ENCODE measurements around the gene CHAF1B.
A peak's percentile ranks its signal among the peaks of the same experiment; 100 is the strongest.

The CHAF1B gene

DNA sequence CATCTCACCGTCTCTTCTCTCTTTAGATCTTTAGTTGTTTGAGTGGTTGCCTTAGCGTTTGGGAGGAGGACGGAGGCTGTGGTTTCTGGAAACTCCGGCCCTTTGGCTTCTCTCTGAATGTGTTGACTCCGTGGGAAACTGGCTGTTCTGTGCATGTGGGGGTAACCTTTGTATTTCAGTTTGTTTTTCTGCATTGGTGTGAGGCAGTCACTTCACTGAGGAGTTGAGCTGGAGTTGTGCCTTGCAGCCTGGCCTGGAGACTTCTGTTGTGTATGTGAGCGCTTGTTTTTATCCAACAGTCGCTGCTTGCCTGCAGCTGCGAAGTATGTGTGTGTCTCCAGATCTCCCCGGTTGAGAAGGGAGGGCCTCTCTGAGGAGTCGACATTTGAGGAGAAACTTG lies 61.1 kb downstream of the CHAF1B start:
- Histone ChIP-seq H3K4me1 (ENCODE audit: control extremely low read depth in 1 of 4, control insufficient read depth in 4 of 4, insufficient read depth in 4 of 4, low read length in 3 of 4) (no peaks in the 10 kb centered on the region), H3K4me3 (ENCODE audit: control insufficient read depth in 1 of 7, extremely low read depth in 1 of 7, insufficient read depth in 4 of 7, low read depth in 2 of 7, low read length in 6 of 7) (no peak overlapping the region), H3K27ac (ENCODE audit: insufficient read depth in 1 of 2, low read depth in 1 of 2, low read length in 2 of 2, poor library complexity in 1 of 2, severe bottlenecking in 2 of 2) (no peak overlapping the region), H3K36me3 (ENCODE audit: control insufficient read depth in 4 of 4, insufficient read depth in 4 of 4, low read length in 3 of 4) (peaks cover 0 to 4% (median under 1%) of the 10 kb centered on the region in 4 experiments), H3K9me3 (ENCODE audit: control extremely low read depth in 1 of 5, control insufficient read depth in 4 of 5, insufficient read depth in 2 of 5, low read depth in 1 of 5, low read length in 4 of 5) (no peaks in the 10 kb centered on the region), H3K27me3 (replicated peaks in 2 of 5; ENCODE audit: control insufficient read depth in 4 of 5, insufficient read depth in 5 of 5, low read length in 4 of 5) (no peaks in the 10 kb centered on the region)
- 90% methylated on average over 9 of the region's 10 CpGs for WGBS (ENCODE audit: insufficient coverage)
- no peak for DNase-seq
- POLR2A ChIA-PET = no interaction called here
- CTCF ChIA-PET = no interaction called here

DNA sequence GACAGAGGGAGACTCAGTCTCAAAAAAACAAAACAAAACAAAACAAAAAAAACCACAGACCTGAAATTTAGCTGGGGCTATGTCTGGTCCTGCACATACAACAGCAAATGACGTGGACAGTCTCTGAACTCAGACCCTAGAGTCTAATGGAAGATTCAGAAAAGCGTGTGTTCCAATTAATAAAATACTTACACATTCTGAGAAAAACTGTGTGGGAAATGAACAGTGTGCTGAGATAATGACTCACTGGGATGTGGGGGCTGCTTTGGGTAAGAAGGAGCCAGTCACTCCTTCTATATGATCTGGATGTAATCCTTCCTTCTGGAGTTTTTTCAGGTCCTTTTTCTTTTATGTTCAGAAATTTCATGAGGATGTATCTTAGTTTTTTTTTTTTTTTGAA lies 65.3 kb downstream of the CHAF1B start:
- Histone ChIP-seq H3K4me3 (ENCODE audit: control insufficient read depth in 1 of 7, extremely low read depth in 1 of 7, insufficient read depth in 4 of 7, low read depth in 2 of 7, low read length in 6 of 7) (no peak overlapping the region), H3K27me3 (replicated peaks in 2 of 5; ENCODE audit: control insufficient read depth in 4 of 5, insufficient read depth in 5 of 5, low read length in 4 of 5) (no peaks in the 10 kb centered on the region), H3K9me3 (ENCODE audit: control extremely low read depth in 1 of 5, control insufficient read depth in 4 of 5, insufficient read depth in 2 of 5, low read depth in 1 of 5, low read length in 4 of 5) (no peaks in the 10 kb centered on the region), H3K36me3 (ENCODE audit: control insufficient read depth in 4 of 4, insufficient read depth in 4 of 4, low read length in 3 of 4) (peaks cover 0 to 4% (median under 1%) of the 10 kb centered on the region in 4 experiments), H3K4me1 (ENCODE audit: control extremely low read depth in 1 of 4, control insufficient read depth in 4 of 4, insufficient read depth in 4 of 4, low read length in 3 of 4) (peaks cover 0 to 18% (median 11%) of the 10 kb centered on the region in 4 experiments), H3K27ac (ENCODE audit: insufficient read depth in 1 of 2, low read depth in 1 of 2, low read length in 2 of 2, poor library complexity in 1 of 2, severe bottlenecking in 2 of 2) (no peak overlapping the region)
- ChIA-PET CTCF (interaction anchor here (1.4 kb wide), 1 partner anchor 13 kb away, joined by 4 read pairs; no protein-coding TSS in a partner anchor), POLR2A (no interaction called here)
- WGBS (ENCODE audit: insufficient coverage) = no CpG with 5 or more reads among the region's 2 CpGs
- no peak for DNase-seq

DNA sequence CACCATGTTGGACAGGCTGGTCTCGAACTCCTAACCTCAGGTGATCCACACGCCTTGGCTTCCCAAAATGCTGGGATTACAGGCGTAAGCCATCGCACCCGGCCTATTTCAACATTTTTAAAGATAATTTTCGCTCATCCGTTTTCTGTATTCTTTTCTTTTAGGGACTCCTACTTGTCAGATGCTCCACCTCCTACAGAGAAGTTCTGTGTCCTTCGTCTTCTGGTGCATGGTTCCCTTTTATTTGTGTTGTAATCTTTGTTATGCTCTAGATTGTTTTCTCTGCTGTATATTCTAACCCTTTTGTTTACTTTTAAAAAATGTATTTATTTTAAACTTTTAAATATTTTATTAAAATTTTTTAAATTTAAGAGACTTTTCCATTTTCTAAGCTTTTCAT lies 66.3 kb downstream of the CHAF1B start:
- CTCF ChIA-PET = no interaction called here
- Histone ChIP-seq H3K36me3 (ENCODE audit: control insufficient read depth in 4 of 4, insufficient read depth in 4 of 4, low read length in 3 of 4) (peaks cover 0 to 2% (median 0%) of the 10 kb centered on the region in 4 experiments), H3K27ac (ENCODE audit: insufficient read depth in 1 of 2, low read depth in 1 of 2, low read length in 2 of 2, poor library complexity in 1 of 2, severe bottlenecking in 2 of 2) (no peak overlapping the region), H3K4me1 (ENCODE audit: control extremely low read depth in 1 of 4, control insufficient read depth in 4 of 4, insufficient read depth in 4 of 4, low read length in 3 of 4) (peaks cover 0 to 22% (median 11%) of the 10 kb centered on the region in 4 experiments), H3K4me3 (ENCODE audit: control insufficient read depth in 1 of 7, extremely low read depth in 1 of 7, insufficient read depth in 4 of 7, low read depth in 2 of 7, low read length in 6 of 7) (no peak overlapping the region), H3K9me3 (ENCODE audit: control extremely low read depth in 1 of 5, control insufficient read depth in 4 of 5, insufficient read depth in 2 of 5, low read depth in 1 of 5, low read length in 4 of 5) (no peaks in the 10 kb centered on the region), H3K27me3 (replicated peaks in 2 of 5; ENCODE audit: control insufficient read depth in 4 of 5, insufficient read depth in 5 of 5, low read length in 4 of 5) (no peaks in the 10 kb centered on the region)
- DNase-seq = no peak
- WGBS (ENCODE audit: insufficient coverage) = 100% methylated on average over 3 of the region's 8 CpGs
- POLR2A ChIA-PET = no interaction called here

DNA sequence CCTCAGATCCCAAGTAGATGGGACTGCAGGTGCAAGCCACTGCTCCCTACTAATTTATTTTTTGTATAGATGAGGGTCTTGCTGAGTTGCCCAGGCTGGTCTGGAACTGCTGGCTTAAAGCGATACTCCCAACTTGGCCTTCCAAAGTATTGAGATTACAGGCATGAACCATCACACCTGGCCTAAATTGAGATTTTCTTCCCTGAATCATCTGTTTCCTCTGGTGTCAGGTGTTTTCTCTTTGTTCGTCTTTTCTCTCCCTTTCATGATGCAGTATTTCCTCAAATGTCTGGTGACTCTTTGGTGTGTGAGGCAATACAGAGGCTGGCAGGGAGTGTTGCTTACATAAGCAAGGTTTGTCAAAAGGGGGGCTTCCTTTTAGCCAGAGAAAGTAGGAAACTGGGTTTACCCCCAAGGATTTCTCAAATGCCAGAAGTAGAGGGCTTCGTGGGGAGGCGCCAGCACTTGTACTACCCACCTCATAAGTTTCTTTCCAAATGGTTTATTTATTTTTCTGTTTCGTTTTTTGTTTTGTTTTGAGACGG lies 67.2 kb downstream of the CHAF1B start:
- H3K4me1 ChIP-seq (ENCODE audit: control extremely low read depth in 1 of 4, control insufficient read depth in 4 of 4, insufficient read depth in 4 of 4, low read length in 3 of 4) = peaks cover 0 to 28% (median 13%) of the 10 kb centered on the region in 4 experiments
- DNase-seq = peak; percentile 32 to 72 (median 68)
- ChIA-PET CTCF (no interaction called here), POLR2A (interaction anchor here (0.6 to 0.7 kb wide), 3 partner anchors 47 to 1023 kb away, joined by 3 to 4 read pairs (median 3); no protein-coding TSS in a partner anchor)
- 100% methylated on average over 1 of the region's 6 CpGs for WGBS (ENCODE audit: insufficient coverage)
- no peak overlapping the region for H3K4me3 ChIP-seq (ENCODE audit: control insufficient read depth in 1 of 7, extremely low read depth in 1 of 7, insufficient read depth in 4 of 7, low read depth in 2 of 7, low read length in 6 of 7)
- no peak overlapping the region for H3K27ac ChIP-seq (ENCODE audit: insufficient read depth in 1 of 2, low read depth in 1 of 2, low read length in 2 of 2, poor library complexity in 1 of 2, severe bottlenecking in 2 of 2)
- H3K36me3 ChIP-seq (ENCODE audit: control insufficient read depth in 4 of 4, insufficient read depth in 4 of 4, low read length in 3 of 4) = no peaks in the 10 kb centered on the region
- H3K9me3 ChIP-seq (ENCODE audit: control extremely low read depth in 1 of 5, control insufficient read depth in 4 of 5, insufficient read depth in 2 of 5, low read depth in 1 of 5, low read length in 4 of 5) = no peaks in the 10 kb centered on the region
- H3K27me3 ChIP-seq (replicated peaks in 2 of 5; ENCODE audit: control insufficient read depth in 4 of 5, insufficient read depth in 5 of 5, low read length in 4 of 5) = no peaks in the 10 kb centered on the region

DNA sequence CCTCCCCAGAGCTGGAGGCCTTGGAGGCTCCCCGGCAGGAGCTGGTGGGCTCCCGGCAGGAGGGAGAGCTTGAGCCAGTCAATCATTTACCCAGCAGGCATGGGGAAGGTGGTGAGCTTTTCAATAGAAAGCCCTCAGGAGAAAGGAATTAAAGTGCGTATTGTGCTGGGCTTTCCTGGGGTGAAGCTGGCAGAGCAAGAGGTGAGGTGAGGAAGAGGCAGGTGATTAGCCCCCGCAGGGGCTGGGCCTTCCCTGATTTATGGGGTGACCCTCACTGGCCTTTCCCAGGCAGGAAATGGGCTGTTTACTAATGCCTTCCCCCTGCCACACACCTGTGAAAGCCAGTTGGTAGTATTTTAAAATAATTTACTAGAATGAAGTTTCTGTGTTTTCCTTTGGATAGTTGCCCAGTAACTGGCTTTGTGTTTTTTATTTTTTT lies 68.9 kb downstream of the CHAF1B start:
- H3K36me3 ChIP-seq (ENCODE audit: control insufficient read depth in 4 of 4, insufficient read depth in 4 of 4, low read length in 3 of 4) = no peaks in the 10 kb centered on the region
- CTCF ChIA-PET = interaction anchor here (0.8 to 4.3 kb wide), 6 partner anchors 13 to 48 kb away, joined by 3 to 18 read pairs (median 3); no protein-coding TSS in a partner anchor

DNA sequence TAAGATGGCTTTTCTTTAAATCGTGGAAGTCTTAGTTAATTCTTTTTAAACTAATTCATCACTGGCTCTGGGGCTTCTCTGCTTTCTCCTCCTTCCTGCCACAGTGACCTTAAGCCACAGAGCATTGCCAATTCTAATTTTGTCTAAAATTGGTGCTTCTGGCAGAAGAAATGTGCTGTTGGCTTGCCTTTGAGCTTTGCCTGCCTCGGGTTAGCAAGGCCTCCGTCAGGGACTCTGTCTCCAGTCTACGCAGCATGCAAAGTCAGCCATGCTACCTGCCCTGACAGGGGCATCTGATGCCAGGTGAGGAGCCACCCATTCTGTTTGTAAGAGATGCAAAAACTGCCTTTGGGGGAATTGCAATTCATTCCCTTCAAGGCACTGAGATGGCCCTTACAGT lies 69.5 kb downstream of the CHAF1B start:
- H3K9me3 ChIP-seq (ENCODE audit: control extremely low read depth in 1 of 5, control insufficient read depth in 4 of 5, insufficient read depth in 2 of 5, low read depth in 1 of 5, low read length in 4 of 5) = no peaks in the 10 kb centered on the region
- H3K27me3 ChIP-seq (replicated peaks in 2 of 5; ENCODE audit: control insufficient read depth in 4 of 5, insufficient read depth in 5 of 5, low read length in 4 of 5) = no peaks in the 10 kb centered on the region
- ChIA-PET POLR2A (interaction anchor here (1.9 kb wide), 1 partner anchor 25 kb away, joined by 9 read pairs; no protein-coding TSS in a partner anchor), CTCF (interaction anchor here (0.8 to 4.3 kb wide), 4 partner anchors 24 to 47 kb away, joined by 3 to 18 read pairs (median 5); no protein-coding TSS in a partner anchor)
- peaks cover 0 to 28% (median 13%) of the 10 kb centered on the region in 4 experiments for H3K4me1 ChIP-seq (ENCODE audit: control extremely low read depth in 1 of 4, control insufficient read depth in 4 of 4, insufficient read depth in 4 of 4, low read length in 3 of 4)
- peak overlapping the region in 1 of 2 experiments; percentile 65 for H3K27ac ChIP-seq (ENCODE audit: insufficient read depth in 1 of 2, low read depth in 1 of 2, low read length in 2 of 2, poor library complexity in 1 of 2, severe bottlenecking in 2 of 2)
- H3K4me3 ChIP-seq (ENCODE audit: control insufficient read depth in 1 of 7, extremely low read depth in 1 of 7, insufficient read depth in 4 of 7, low read depth in 2 of 7, low read length in 6 of 7) = no peak overlapping the region
- H3K36me3 ChIP-seq (ENCODE audit: control insufficient read depth in 4 of 4, insufficient read depth in 4 of 4, low read length in 3 of 4) = no peaks in the 10 kb centered on the region
- 71% methylated on average over 3 of the region's 4 CpGs for WGBS (ENCODE audit: insufficient coverage)
- no peak for DNase-seq

More for the DNA sequence above, 68.9 kb downstream of the CHAF1B start:
- Histone ChIP-seq H3K9me3 (ENCODE audit: control extremely low read depth in 1 of 5, control insufficient read depth in 4 of 5, insufficient read depth in 2 of 5, low read depth in 1 of 5, low read length in 4 of 5) (no peaks in the 10 kb centered on the region), H3K27me3 (replicated peaks in 2 of 5; ENCODE audit: control insufficient read depth in 4 of 5, insufficient read depth in 5 of 5, low read length in 4 of 5) (no peaks in the 10 kb centered on the region), H3K4me1 (ENCODE audit: control extremely low read depth in 1 of 4, control insufficient read depth in 4 of 4, insufficient read depth in 4 of 4, low read length in 3 of 4) (peaks cover 0 to 28% (median 13%) of the 10 kb centered on the region in 4 experiments), H3K27ac (ENCODE audit: insufficient read depth in 1 of 2, low read depth in 1 of 2, low read length in 2 of 2, poor library complexity in 1 of 2, severe bottlenecking in 2 of 2) (peak overlapping the region in 1 of 2 experiments; percentile 65), H3K4me3 (ENCODE audit: control insufficient read depth in 1 of 7, extremely low read depth in 1 of 7, insufficient read depth in 4 of 7, low read depth in 2 of 7, low read length in 6 of 7) (no peak overlapping the region)
- peak in 1 of 3 donors; percentile 19 for DNase-seq
- 27% methylated on average over 2 of the region's 4 CpGs for WGBS (ENCODE audit: insufficient coverage)
- POLR2A ChIA-PET = interaction anchor here (0.6 to 1.9 kb wide), 4 partner anchors 21 to 123 kb away, joined by 3 to 9 read pairs (median 3); no protein-coding TSS in a partner anchor

DNA sequence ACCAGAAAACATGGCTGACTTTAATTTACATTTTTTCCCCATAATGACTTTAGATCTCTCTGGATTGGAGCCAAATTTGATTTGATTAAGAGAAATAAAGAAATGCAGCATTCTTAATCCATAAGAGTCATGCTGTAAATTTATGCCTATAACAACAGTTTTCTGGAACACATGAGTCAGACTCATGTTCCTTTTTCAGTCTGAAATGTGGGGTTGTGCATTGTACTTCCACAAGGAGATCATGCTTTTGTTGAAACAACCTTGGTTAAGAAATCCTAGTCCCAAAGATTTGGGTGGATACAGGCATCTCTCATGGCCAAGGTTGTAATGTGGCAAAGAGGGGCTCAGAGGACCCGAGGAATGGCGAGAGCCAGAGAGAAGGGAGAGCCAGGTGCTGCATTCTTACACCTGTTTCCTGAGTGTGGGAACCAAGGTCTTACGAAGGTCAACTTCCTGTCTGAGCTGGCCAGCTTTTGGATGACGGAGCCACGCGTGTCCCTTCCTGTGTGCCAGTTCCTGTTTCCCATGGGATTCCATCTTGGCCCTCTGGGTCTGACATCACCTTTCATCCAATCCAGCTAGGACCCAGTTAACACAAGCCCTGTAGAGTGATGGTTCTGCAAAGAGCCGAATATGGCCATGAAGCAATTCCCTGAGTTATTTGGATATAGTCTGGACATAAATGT lies 71.7 kb downstream of the CHAF1B start:
- H3K27ac ChIP-seq (ENCODE audit: insufficient read depth in 1 of 2, low read depth in 1 of 2, low read length in 2 of 2, poor library complexity in 1 of 2, severe bottlenecking in 2 of 2) = no peak overlapping the region
- peaks cover 0 to 28% (median 13%) of the 10 kb centered on the region in 4 experiments for H3K4me1 ChIP-seq (ENCODE audit: control extremely low read depth in 1 of 4, control insufficient read depth in 4 of 4, insufficient read depth in 4 of 4, low read length in 3 of 4)
- no peaks in the 10 kb centered on the region for H3K27me3 ChIP-seq (replicated peaks in 2 of 5; ENCODE audit: control insufficient read depth in 4 of 5, insufficient read depth in 5 of 5, low read length in 4 of 5)
- no peak overlapping the region for H3K4me3 ChIP-seq (ENCODE audit: control insufficient read depth in 1 of 7, extremely low read depth in 1 of 7, insufficient read depth in 4 of 7, low read depth in 2 of 7, low read length in 6 of 7)
- CTCF ChIA-PET = interaction anchor here (2.0 to 4.3 kb wide), 2 partner anchors 22 to 34 kb away, joined by 4 to 18 read pairs; no protein-coding TSS in a partner anchor
- DNase-seq = peak in 2 of 3 donors; percentile 21 to 36
- no peaks in the 10 kb centered on the region for H3K36me3 ChIP-seq (ENCODE audit: control insufficient read depth in 4 of 4, insufficient read depth in 4 of 4, low read length in 3 of 4)
- 69% methylated on average over 6 of the region's 7 CpGs for WGBS (ENCODE audit: insufficient coverage)
- H3K9me3 ChIP-seq (ENCODE audit: control extremely low read depth in 1 of 5, control insufficient read depth in 4 of 5, insufficient read depth in 2 of 5, low read depth in 1 of 5, low read length in 4 of 5) = no peaks in the 10 kb centered on the region
- POLR2A ChIA-PET = no interaction called here
